Measurements from ENCODE around the gene SF3B4.
"Not testable (repeated sequence)": the region's sequence is repeated elsewhere in the genome, so short reads cannot be mapped to it uniquely, and the experiment has no call there.

Gene SF3B4

DNA sequence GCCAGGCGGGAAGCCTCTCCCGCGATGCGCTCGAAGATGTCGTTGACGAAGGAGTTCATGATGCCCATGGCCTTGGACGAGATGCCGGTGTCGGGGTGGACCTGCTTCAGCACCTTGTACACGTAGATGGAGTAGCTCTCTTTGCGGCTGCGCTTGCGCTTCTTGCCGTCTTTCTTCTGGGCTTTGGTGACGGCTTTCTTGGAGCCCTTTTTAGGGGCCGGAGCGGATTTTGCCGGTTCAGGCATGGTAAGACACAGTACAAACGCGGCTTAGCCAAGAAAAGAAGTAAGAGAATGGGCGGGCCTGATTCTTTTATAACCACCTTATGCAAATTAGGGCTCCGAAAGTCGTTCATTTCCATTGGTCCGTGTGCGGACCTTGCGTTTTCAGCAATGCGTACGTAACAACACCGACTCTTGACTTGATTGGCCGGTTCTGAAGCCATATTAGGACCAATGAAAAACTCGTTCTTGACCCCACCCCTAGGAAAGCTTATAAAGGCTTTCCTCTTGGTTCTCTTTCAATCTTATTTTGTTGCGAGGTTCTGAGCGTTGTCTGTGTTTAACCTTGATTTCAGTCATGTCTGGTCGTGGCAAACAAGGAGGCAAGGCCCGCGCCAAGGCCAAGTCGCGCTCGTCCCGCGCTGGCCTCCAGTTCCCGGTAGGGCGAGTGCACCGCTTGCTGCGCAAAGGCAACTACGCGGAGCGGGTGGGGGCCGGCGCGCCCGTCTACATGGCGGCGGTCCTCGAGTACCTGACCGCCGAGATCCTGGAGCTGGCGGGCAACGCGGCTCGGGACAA is 41.0 kb downstream of the SF3B4 start:
- peak; percentile 99 for DNase-seq

DNA sequence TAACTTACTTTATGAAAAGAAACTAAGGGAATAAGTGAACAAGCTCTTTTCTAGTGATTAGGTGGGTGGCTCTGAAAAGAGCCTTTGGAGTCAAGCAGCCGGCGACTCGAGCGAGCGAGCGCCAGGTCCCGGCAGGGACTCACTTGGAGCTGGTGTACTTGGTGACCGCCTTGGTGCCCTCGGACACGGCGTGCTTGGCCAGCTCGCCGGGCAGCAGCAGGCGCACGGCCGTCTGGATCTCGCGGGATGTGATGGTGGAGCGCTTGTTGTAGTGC is 41.5 kb downstream of the SF3B4 start:
- not testable (repeated sequence) for DNase-seq

DNA sequence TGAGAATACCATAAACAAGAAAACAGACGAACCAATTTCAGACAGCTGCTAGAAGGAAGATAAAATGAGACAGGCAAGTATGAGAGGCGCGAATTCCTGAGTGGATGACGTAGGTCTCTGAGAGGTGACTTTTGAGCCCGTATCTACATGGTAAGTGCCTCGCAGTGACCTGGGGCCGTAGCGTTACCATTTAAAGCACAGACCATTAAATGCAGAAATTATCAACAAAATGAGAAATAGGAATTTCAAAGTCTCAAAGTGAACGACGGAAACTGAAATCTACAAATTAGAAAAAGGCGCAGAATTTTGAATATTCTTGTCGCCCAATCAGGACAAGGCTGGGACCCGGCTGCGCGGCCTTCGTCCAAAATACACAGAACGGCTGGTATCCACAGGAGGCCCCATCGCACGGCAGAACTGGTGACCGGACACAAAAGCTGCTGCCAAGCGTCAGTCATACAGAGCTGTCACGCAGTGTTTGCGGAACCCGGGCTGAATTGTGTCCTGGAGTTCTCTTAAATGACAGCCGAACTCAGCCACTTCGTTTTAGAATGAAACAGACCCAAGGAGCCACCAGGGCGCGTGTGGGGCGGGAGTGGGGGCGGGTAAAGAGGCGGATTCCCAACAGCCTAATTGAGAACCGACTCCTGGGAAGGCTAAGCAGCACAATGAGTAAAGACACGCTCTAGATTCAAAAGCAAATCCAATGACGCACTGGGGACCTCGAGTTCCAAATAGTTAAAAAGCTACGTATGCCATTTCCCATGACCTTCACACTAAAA is 42.1 kb downstream of the SF3B4 start:
- peak; percentile 85 for DNase-seq

DNA sequence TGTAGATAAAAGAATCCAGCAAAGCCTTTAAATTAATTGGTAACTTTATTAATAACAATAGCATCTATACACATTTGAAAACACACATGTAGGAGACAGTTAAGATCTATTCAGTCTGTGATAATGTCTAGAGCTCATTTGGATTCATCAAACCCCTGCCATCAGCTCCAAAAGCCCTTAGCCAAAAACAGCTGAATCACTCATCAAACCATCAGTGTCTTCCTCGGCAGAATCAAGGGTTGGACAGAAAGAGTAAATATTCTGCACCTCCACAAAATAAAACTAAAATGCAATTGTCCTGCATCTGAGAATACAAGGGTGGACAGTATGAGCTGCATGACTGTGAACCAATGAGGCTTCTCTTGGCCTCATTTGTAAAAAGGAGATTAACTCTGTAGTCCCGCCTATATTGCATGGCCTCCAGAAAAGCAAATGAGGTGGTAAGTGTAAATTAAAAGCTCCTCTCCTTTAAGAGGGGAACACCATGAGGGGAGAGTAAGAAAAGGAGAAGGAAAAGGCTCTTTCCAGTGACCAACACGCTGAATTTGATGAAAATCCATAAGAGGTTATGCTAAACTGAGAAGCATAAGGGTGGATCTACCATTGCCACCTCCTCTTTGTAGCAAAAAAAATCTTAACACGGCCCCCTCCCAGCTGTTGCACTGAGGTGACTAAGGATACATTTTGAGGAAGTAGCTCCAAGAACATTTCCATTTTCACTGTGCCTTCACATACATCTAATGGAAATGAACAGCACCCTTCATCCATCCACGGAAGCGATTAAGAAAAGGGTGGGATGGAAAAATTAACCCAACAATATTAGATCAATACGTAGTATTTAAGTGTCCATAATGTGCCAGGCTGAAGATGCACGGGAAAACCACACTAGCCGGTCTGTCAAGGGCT is 42.9 kb downstream of the SF3B4 start:
- DNase-seq, result peak; percentile 35

DNA sequence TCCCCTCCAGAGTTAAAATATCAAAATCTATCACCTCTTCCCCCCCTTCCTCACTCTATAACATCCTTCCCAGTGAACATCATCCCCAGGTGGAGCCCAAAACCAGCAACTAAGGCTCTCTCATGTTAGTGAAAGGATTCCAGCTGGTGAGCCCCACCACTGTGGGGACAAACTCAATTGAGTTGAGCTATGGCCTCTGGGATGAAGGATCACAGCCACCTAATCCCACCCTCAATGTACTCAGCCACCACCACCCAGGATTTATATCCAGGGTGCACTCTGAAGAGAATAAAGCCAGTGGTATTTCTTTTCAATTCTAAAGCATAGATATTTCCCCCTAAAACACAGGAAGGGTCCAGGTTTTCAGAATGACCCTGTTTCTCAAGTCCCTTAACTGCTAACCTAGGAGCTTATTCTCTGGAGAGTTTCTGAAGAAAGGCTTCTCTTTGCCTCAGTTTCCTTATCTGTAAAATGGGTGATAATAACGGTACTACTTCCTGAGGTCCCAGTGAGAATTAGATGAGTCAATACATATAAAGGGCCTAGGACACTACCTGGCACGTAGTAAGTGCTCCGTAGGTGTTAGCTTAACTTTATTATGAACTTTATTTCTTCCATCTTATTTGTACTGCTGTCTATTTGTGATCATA is 43.9 kb downstream of the SF3B4 start:
- DNase-seq, result no peak

DNA sequence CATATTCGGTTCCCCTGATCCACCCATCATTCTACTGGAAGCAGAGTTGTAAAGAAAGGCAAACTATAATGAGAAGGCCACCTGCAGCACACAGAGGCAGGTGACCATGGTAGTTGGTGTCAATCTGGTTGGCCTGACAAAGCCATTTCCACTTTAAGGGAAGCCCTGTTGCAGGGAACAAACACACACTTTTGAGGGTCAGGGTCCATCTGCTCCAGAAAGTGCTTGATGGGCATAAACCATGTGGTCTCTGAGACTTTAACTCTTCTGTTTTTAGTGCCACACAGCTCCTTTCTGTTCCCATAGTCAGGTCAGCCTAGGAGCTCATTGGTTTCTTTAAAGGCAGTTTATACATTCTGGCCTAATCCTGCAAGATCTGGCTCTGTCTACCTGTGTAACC is 45.7 kb downstream of the SF3B4 start:
- DNase-seq, result no peak

DNA sequence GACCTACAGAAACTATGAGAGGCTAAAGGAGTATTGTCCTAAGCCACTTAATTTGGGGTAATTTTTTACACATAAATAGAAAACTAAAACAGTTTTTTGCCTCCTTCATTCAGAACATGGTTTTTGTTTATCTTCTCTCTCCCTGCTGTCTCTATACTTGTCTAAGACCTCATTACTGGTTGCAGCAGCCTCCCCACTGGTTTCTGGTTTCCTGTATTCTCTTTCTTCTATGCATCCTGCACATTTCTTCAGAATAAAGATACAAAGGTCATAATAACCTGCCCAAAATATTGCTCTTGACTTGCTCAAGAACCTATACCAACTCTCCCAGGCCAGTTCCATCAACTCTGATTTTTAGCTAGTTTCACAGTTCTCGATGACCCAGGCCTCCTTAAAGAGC is 48.0 kb downstream of the SF3B4 start:
- no peak for DNase-seq

DNA sequence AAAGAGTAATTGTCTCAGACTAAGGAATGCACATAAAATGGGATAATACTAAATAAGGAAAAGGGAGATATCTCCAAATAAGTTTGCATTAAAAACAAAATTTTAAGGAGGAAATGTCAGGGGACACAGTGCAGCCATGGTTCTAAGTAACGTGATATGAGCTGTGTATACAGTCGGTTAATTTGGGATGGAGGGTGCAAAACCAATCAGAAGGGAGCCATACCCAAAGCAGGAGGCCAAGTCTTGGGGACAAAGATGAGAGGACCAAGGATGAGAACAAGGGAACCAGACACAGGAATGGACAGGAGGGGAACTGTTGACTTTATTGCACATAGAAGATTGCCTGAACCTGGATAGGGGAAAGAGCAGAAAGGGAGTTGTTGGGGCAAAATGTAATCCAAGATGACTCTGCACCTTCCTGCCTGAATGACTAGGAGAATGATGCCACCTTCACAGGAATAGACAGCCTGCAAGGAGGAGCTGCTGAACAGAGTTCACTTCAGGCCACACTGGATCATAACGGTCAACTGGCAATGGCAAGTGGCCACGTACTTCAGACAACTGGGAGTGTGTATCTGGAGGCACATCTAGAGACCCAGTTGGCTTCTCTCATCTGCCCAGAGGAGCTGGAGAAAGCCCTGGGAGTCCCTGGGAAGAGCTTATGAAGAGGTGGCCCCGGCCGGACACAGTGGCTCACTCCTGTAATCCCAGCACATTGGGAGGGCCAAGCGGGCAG is 50.2 kb downstream of the SF3B4 start:
- no peak for DNase-seq
